GM12878 (cell line): ENCODE data around the gene KISS1R. TPM values are rescaled to one million over a fixed set of nuclear protein-coding genes. Genes with fewer than 3 reads are reported as not detected.

Experiments used
- BCL11A ChIP-seq: IDR thresholded peaks from 2 replicates; pipeline ENCODE4 v1.6.1; 2011; ENCODE audit warnings: low read depth, low read length
- BHLHE40 ChIP-seq, 2 experiments: fragments of 450-650 bp in 1 of 2; IDR thresholded peaks; 2 replicates each; pipeline ENCODE4 v1.6.1; 2011 to 2017; ENCODE audit warnings: low read depth in 2 of 2, borderline replicate concordance in 1 of 2, improper control_type of control experiment in 1 of 2, low read length in 1 of 2, mild to moderate bottlenecking in 1 of 2
- BRCA1 ChIP-seq: IDR thresholded peaks from 2 replicates; pipeline ENCODE4 v1.6.1; 2011; ENCODE audit warnings: low read depth, low read length, improper control_type of control experiment
- CBX5 ChIP-seq: sonication (generic); IDR thresholded peaks from 2 replicates; pipeline ENCODE4 v1.6.1; 2016; ENCODE audit warnings: low read depth, moderate library complexity, mild to moderate bottlenecking, inconsistent platforms
- CEBPB ChIP-seq, 2 experiments: fragments of 150-350 bp in 1 of 2; IDR thresholded peaks; 2 replicates each; pipeline ENCODE4 v1.6.1; 2012 to 2014; ENCODE audit warnings: low read depth in 2 of 2, low read length in 2 of 2, borderline replicate concordance in 1 of 2, inconsistent platforms in 1 of 2
- FOXM1 ChIP-seq: IDR thresholded peaks from 2 replicates; pipeline ENCODE4 v1.6.1; 2012; ENCODE audit warnings: low read depth, mild to moderate bottlenecking, inconsistent platforms, low read length, moderate library complexity
- KAT2A ChIP-seq: conservative IDR thresholded peaks from 2 replicates; pipeline ENCODE4 v1.6.1; 2011; ENCODE audit warnings: low read depth, low read length; ENCODE audit not compliant: control insufficient read depth
- TCF3 ChIP-seq: IDR thresholded peaks from 2 replicates; pipeline ENCODE4 v1.6.1; 2012; ENCODE audit warnings: low read depth, mild to moderate bottlenecking, low read length, borderline replicate concordance; ENCODE audit not compliant: insufficient read depth
- polyA plus RNA-seq, 11 experiments: library from polyadenylated mRNA; depleted of rRNA in 4 of 11; unstranded in 6 of 11; stranded (reverse) in 5 of 11; fragments of >200 nt; fragmentation: Nextera tagmentation in 4 of 11; fragmentation: Illumina TruSeq in 1 of 11; extraction: Ambion mirVana in 4 of 11; extraction: Trizol in 1 of 11; gene quantifications; 1 replicate in 1 of 11; 2 replicates in 10 of 11; pipeline versions ENCODE4 v1.2.1 to v1.2.3, GENCODE V29; 2011 to 2016; ENCODE audit warnings: inconsistent platforms in 2 of 11, missing spikeins in 2 of 11, low read depth in 1 of 11
- total RNA-seq, 4 experiments: library from RNA; depleted of rRNA in 3 of 4; stranded (reverse); fragments of >200 nt in 3 of 4; fragmentation: Illumina TruSeq in 1 of 4; extraction: Trizol in 1 of 4; gene quantifications; 2 replicates each; pipeline versions ENCODE4 v1.2.1 to v1.2.3, GENCODE V29; 2013 to 2021
- TF ChIP-seq, protein P1 (sequence below): IDR thresholded peaks from 2 replicates; pipeline ENCODE4 v1.6.1; 2012; ENCODE audit warnings: low read length, inconsistent platforms
- TF ChIP-seq, protein P2 (sequence below): fragments of 450-650 bp; IDR thresholded peaks from 2 replicates; pipeline ENCODE4 v1.6.1; 2017; ENCODE audit warnings: borderline replicate concordance
- TF ChIP-seq, protein P3 (sequence below): fragments of 450-650 bp; IDR thresholded peaks from 2 replicates; pipeline ENCODE4 v1.6.1; 2016; ENCODE audit warnings: mild to moderate bottlenecking, moderate library complexity, borderline replicate concordance

KISS1R gene
- total and polyA plus RNA-seq, 10 of the 15 experiments (the other 5 are each of a cell fraction or from before 2014, with no cell fraction given), result 0.13 to 2.7 (median 1.4) TPM; not detected in 3

DNA sequence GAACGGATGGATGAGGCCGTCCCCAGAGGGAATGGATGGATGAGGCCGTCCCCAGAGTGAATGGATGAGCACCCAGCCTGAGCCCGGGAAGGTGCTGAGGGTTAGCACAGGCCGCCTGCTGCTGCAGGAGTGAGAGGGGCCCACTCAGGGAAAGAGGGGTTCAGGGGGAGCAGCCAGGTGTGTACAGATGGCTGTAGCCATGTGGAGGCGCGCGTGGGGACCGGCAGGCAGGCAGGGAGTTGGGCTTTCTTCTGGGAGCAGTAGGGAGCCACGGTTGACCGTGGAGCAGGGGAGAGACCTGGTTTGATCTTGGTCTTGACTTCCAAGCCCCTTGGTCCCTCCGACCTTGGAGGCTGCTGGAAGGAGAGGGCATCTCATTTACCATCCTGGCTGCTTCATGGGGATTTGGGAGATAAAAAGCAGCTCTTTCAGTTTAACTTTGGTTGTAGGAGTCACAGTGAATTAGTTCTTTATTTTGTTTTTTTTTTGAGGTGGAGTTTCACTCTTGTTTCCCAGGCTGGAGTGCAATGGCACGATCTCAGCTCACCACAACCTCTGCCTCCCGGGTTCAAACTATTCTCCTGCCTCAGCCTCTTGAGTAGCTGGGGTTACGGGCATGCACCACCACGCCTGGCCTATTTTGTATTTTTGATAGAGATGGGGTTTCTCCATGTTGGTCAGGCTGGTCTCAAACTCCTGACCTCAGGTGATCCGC, 33.4 kb downstream of the KISS1R start (continued):
- TF ChIP-seq CEBPB (IDR thresholded peaks at IDR 0.05; ENCODE audit: borderline replicate concordance in 1 of 2, low read depth in 2 of 2, low read length in 2 of 2) (no peak), CBX5 (0 out of 2 replicates have a peak, but pooled peaks have one; percentile 7), BHLHE40 (IDR thresholded peaks at IDR 0.05; ENCODE audit: borderline replicate concordance in 1 of 2, low read depth in 2 of 2, low read length in 1 of 2) (peak in 1 of 2 experiments; percentile 32; a peak in 1 of 4 replicates), FOXM1 (no peak), BCL11A (no peak), BRCA1 (no peak), TCF3 (0 out of 2 replicates have a peak, but pooled peaks have one; percentile 42), KAT2A (no peak)
- TF ChIP-seq, protein P1, sequence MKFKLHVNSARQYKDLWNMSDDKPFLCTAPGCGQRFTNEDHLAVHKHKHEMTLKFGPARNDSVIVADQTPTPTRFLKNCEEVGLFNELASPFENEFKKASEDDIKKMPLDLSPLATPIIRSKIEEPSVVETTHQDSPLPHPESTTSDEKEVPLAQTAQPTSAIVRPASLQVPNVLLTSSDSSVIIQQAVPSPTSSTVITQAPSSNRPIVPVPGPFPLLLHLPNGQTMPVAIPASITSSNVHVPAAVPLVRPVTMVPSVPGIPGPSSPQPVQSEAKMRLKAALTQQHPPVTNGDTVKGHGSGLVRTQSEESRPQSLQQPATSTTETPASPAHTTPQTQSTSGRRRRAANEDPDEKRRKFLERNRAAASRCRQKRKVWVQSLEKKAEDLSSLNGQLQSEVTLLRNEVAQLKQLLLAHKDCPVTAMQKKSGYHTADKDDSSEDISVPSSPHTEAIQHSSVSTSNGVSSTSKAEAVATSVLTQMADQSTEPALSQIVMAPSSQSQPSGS, result no peak
- TF ChIP-seq, protein P2, sequence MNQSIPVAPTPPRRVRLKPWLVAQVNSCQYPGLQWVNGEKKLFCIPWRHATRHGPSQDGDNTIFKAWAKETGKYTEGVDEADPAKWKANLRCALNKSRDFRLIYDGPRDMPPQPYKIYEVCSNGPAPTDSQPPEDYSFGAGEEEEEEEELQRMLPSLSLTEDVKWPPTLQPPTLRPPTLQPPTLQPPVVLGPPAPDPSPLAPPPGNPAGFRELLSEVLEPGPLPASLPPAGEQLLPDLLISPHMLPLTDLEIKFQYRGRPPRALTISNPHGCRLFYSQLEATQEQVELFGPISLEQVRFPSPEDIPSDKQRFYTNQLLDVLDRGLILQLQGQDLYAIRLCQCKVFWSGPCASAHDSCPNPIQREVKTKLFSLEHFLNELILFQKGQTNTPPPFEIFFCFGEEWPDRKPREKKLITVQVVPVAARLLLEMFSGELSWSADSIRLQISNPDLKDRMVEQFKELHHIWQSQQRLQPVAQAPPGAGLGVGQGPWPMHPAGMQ, result no peak
- TF ChIP-seq, protein P3, sequence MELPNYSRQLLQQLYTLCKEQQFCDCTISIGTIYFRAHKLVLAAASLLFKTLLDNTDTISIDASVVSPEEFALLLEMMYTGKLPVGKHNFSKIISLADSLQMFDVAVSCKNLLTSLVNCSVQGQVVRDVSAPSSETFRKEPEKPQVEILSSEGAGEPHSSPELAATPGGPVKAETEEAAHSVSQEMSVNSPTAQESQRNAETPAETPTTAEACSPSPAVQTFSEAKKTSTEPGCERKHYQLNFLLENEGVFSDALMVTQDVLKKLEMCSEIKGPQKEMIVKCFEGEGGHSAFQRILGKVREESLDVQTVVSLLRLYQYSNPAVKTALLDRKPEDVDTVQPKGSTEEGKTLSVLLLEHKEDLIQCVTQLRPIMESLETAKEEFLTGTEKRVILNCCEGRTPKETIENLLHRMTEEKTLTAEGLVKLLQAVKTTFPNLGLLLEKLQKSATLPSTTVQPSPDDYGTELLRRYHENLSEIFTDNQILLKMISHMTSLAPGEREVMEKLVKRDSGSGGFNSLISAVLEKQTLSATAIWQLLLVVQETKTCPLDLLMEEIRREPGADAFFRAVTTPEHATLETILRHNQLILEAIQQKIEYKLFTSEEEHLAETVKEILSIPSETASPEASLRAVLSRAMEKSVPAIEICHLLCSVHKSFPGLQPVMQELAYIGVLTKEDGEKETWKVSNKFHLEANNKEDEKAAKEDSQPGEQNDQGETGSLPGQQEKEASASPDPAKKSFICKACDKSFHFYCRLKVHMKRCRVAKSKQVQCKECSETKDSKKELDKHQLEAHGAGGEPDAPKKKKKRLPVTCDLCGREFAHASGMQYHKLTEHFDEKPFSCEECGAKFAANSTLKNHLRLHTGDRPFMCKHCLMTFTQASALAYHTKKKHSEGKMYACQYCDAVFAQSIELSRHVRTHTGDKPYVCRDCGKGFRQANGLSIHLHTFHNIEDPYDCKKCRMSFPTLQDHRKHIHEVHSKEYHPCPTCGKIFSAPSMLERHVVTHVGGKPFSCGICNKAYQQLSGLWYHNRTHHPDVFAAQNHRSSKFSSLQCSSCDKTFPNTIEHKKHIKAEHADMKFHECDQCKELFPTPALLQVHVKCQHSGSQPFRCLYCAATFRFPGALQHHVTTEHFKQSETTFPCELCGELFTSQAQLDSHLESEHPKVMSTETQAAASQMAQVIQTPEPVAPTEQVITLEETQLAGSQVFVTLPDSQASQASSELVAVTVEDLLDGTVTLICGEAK, result no peak
